ENCODE data around the gene ZFYVE9.

DNA sequence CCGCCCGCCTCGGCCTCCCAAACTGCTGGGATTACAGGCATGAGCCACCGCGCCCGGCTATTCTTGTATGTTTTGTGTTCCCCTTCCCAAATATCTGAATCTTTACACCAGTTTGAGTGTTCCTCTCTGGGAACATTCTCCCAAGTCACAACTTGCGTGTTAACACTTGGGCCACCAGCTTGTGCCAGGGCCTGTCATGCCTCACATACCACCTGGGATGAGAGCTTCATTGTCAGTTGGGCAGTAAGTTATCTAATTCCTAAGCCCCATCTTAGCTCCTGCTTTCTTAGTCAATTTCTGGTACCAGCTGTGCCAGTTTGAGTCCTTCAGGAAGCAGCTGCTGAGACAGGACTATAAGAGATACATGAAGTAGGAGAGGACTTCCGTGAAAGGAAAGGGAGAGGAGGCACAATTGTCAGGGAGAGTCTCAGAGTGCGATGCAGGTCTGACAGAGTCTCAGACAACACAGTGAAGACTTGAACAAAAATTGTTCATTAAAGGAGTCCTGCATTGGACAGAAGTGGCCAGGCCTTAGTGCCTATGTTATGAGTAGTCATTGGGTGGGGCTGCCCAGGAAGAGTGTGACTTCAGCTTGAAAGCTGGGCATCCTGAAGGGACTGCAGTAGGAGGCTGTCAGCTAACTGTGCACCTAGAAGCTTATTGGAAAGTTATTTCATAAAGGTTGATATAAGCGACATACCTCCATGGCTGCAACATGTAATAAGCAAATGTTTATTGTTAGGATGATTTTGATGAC, 17.3 kb downstream of the ZFYVE9 start:
- TF ChIP-seq, protein P1, sequence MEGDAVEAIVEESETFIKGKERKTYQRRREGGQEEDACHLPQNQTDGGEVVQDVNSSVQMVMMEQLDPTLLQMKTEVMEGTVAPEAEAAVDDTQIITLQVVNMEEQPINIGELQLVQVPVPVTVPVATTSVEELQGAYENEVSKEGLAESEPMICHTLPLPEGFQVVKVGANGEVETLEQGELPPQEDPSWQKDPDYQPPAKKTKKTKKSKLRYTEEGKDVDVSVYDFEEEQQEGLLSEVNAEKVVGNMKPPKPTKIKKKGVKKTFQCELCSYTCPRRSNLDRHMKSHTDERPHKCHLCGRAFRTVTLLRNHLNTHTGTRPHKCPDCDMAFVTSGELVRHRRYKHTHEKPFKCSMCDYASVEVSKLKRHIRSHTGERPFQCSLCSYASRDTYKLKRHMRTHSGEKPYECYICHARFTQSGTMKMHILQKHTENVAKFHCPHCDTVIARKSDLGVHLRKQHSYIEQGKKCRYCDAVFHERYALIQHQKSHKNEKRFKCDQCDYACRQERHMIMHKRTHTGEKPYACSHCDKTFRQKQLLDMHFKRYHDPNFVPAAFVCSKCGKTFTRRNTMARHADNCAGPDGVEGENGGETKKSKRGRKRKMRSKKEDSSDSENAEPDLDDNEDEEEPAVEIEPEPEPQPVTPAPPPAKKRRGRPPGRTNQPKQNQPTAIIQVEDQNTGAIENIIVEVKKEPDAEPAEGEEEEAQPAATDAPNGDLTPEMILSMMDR (conservative IDR thresholded peaks at IDR 0.05 in 1 of 2, IDR thresholded peaks at IDR 0.05 in 1 of 2; ENCODE audit: low read depth in 1 of 2, low read length in 2 of 2) = no peak
- TF ChIP-seq EZH2 (IDR thresholded peaks at IDR 0.05; ENCODE audit: low read length, missing control alignments) = no peak
